Endothelial cell of umbilical vein (primary cell): Measurements from ENCODE around the gene SRL. TPM values are rescaled to one million over a fixed set of nuclear protein-coding genes. Genes with fewer than 3 reads are reported as not detected.

Source experiments
- BruUV-seq: library from RNA; stranded (reverse); fragments of 400-500 nt; replicated peaks from 2 replicates; lab custom pipeline; 2021; lab: Mats Ljungman, UMichigan
- CTCF ChIA-PET: fragments of 300-600, 350-600 bp; sonication (Branson Sonifier 250); formaldehyde crosslinking; loops from one replicate; lab custom pipeline; 2021; ENCODE audit warnings: antibody characterized with exemption, inconsistent platforms; lab: Charles Lee
- POLR2A ChIA-PET: fragments of 300-600, 350-600 bp; sonication (Branson Sonifier 250); formaldehyde crosslinking; loops from one replicate; lab custom pipeline; 2021; ENCODE audit warnings: antibody characterized with exemption, inconsistent platforms; lab: Charles Lee
- DNase-seq: peaks from one replicate; pipeline ENCODE4 v3.0.0-alpha.2; 2011; ENCODE audit warnings: low read depth, low spot score
- FAIRE-seq: peaks from 2 replicates; lab custom pipeline; 2011; peaks lifted over from hg19 to GRCh38; lab: Jason Lieb, UNC
- H2AFZ ChIP-seq: 2 replicates; pipeline ENCODE4 v1.6.0; 2012; ENCODE audit warnings: low read depth, low read length, control low read depth, inconsistent platforms
- H3K27ac ChIP-seq: 2 replicates; pipeline ENCODE4 v1.5.1; 2011; ENCODE audit warnings: low read depth, mild to moderate bottlenecking, control low read depth, low read length, moderate library complexity; ENCODE audit not compliant: insufficient read depth
- H3K27me3 ChIP-seq, 2 experiments: 2 replicates each; pipeline versions ENCODE4 v1.6.0 to v1.6.1; 2011; ENCODE audit warnings: low read length in 2 of 2, mixed read lengths in 1 of 2; ENCODE audit not compliant: control insufficient read depth in 2 of 2, insufficient read depth in 2 of 2
- H3K36me3 ChIP-seq, 2 experiments: 2 replicates in 1 of 2; 3 replicates in 1 of 2; pipeline ENCODE4 v1.5.1; 2011; ENCODE audit warnings: low read length in 2 of 2, mild to moderate bottlenecking in 1 of 2, moderate library complexity in 1 of 2; ENCODE audit not compliant: control insufficient read depth in 2 of 2, insufficient read depth in 2 of 2; ENCODE audit errors: extremely low read depth in 1 of 2
- H3K4me1 ChIP-seq: 3 replicates; pipeline ENCODE4 v1.5.1; 2011; ENCODE audit warnings: mild to moderate bottlenecking, low read length; ENCODE audit not compliant: control insufficient read depth, insufficient read depth; ENCODE audit errors: extremely low read depth
- H3K4me2 ChIP-seq: 2 replicates; pipeline ENCODE4 v1.6.1; 2011; ENCODE audit warnings: low read length, control low read depth, mixed read lengths; ENCODE audit not compliant: insufficient read depth
- H3K4me3 ChIP-seq, 3 experiments: fragments of 200-600 bp in 1 of 3; sonication (generic), shearing (Covaris generic) in 1 of 3; replicated peaks in 1 of 3; 2 replicates each; pipeline ENCODE4 v1.5.1; 2011 to 2016; ENCODE audit warnings: control low read depth in 3 of 3, low read length in 3 of 3, mild to moderate bottlenecking in 2 of 3, inconsistent platforms in 1 of 3, low read depth in 1 of 3, moderate library complexity in 1 of 3; ENCODE audit not compliant: insufficient read depth in 1 of 3
- H3K79me2 ChIP-seq: 2 replicates; pipeline ENCODE4 v1.6.0; 2012; ENCODE audit warnings: low read length, inconsistent platforms; ENCODE audit not compliant: control insufficient read depth, insufficient read depth
- H3K9ac ChIP-seq: replicated peaks from 2 replicates; pipeline ENCODE3; 2011; ENCODE audit warnings: low read length, control low read depth; ENCODE audit not compliant: insufficient read depth; ENCODE audit errors: extremely low read depth
- H3K9me1 ChIP-seq: replicated peaks from 3 replicates; pipeline ENCODE4 v1.6.0; 2011; ENCODE audit warnings: mild to moderate bottlenecking, low read length; ENCODE audit not compliant: control insufficient read depth, insufficient read depth; ENCODE audit errors: extremely low read depth
- H3K9me3 ChIP-seq: replicated peaks from 2 replicates; pipeline ENCODE4 v1.5.1; 2012; ENCODE audit warnings: low read length, inconsistent platforms; ENCODE audit not compliant: control insufficient read depth, insufficient read depth
- H4K20me1 ChIP-seq: replicated peaks from 2 replicates; pipeline ENCODE3; 2011; ENCODE audit warnings: mild to moderate bottlenecking, low read length; ENCODE audit not compliant: control insufficient read depth, insufficient read depth; ENCODE audit errors: extremely low read depth
- EZH2 ChIP-seq: IDR thresholded peaks from 2 replicates; pipeline ENCODE4 v1.6.1; 2012; ENCODE audit warnings: borderline replicate concordance, low read depth, mild to moderate bottlenecking, moderate library complexity, low read length, inconsistent platforms; ENCODE audit not compliant: severe bottlenecking
- FOS ChIP-seq: IDR thresholded peaks from 2 replicates; pipeline ENCODE4 v1.6.1; 2011; ENCODE audit warnings: mild to moderate bottlenecking, low read length, moderate library complexity, borderline replicate concordance; ENCODE audit not compliant: insufficient read depth
- GATA2 ChIP-seq: IDR thresholded peaks from 2 replicates; pipeline ENCODE4 v1.7.0; 2011; ENCODE audit warnings: low read depth, mild to moderate bottlenecking, moderate library complexity, mixed read lengths, low read length; ENCODE audit not compliant: insufficient read length, insufficient read depth
- JUN ChIP-seq: IDR thresholded peaks from 2 replicates; pipeline ENCODE4 v1.6.1; 2011; ENCODE audit warnings: borderline replicate concordance, low read depth; ENCODE audit not compliant: insufficient read length, insufficient read depth
- MYC ChIP-seq: IDR thresholded peaks from one replicate; pipeline ENCODE4 v1.6.1; 2011; ENCODE audit warnings: mild to moderate bottlenecking, low read depth, low read length
- POLR2A ChIP-seq: IDR thresholded peaks from 2 replicates; pipeline ENCODE4 v1.6.1; 2012; ENCODE audit warnings: low read depth, mild to moderate bottlenecking, control low read depth, low read length
- POLR2AphosphoS5 ChIP-seq: IDR thresholded peaks from 2 replicates; pipeline ENCODE4 v1.6.1; 2012; ENCODE audit warnings: low read depth, mild to moderate bottlenecking, control low read depth, low read length, moderate library complexity; ENCODE audit not compliant: insufficient read depth
- dilution Hi-C: fragments of 300-500 bp; cut with MboI; formaldehyde crosslinking; loops from one replicate; pipeline ENCODE4 v1.15.0; 2019; ENCODE audit warnings: low sequenced_read_pairs; ENCODE audit not compliant: extremely low pct_ligation_motif_present
- intact Hi-C: fragments of 100-400 bp; cut with micrococcal nuclease; formaldehyde crosslinking; loops from one replicate; pipeline ENCODE4 v1.10.0; 2022
- polyA plus RNA-seq, 4 experiments: library from polyadenylated mRNA; depleted of rRNA in 3 of 4; stranded (reverse) in 3 of 4; unstranded in 1 of 4; fragments of >200 nt; gene quantifications; 2 replicates each; pipeline versions ENCODE4 v1.2.1 to v1.2.3, GENCODE V29; 2011 to 2012; ENCODE audit warnings: missing spikeins in 1 of 4
- total RNA-seq: library from RNA; stranded (reverse); gene quantifications from 2 replicates; pipeline ENCODE4 v1.2.3, GENCODE V29; 2021
- TF ChIP-seq, protein P1 (sequence below), 2 donors: IDR thresholded peaks; 1 replicate in 1 of 2; 2 replicates in 1 of 2; pipeline ENCODE4 v1.5.1; 2011; ENCODE audit warnings: low read length in 2 of 2, mild to moderate bottlenecking in 2 of 2, moderate library complexity in 2 of 2, control low read depth in 1 of 2, inconsistent platforms in 1 of 2, low read depth in 1 of 2; ENCODE audit not compliant: insufficient read depth in 1 of 2; ENCODE audit errors: extremely low read depth in 1 of 2
- TF ChIP-seq, protein P2 (sequence below): IDR thresholded peaks from 2 replicates; pipeline ENCODE4 v1.6.1; 2011; ENCODE audit not compliant: insufficient read depth, insufficient read length

Gene SRL
- total and polyA plus RNA-seq, 2 donors (not counting 3 experiments of a cell fraction or from before 2014, with no cell fraction given): 0.21 to 0.29 TPM

DNA sequence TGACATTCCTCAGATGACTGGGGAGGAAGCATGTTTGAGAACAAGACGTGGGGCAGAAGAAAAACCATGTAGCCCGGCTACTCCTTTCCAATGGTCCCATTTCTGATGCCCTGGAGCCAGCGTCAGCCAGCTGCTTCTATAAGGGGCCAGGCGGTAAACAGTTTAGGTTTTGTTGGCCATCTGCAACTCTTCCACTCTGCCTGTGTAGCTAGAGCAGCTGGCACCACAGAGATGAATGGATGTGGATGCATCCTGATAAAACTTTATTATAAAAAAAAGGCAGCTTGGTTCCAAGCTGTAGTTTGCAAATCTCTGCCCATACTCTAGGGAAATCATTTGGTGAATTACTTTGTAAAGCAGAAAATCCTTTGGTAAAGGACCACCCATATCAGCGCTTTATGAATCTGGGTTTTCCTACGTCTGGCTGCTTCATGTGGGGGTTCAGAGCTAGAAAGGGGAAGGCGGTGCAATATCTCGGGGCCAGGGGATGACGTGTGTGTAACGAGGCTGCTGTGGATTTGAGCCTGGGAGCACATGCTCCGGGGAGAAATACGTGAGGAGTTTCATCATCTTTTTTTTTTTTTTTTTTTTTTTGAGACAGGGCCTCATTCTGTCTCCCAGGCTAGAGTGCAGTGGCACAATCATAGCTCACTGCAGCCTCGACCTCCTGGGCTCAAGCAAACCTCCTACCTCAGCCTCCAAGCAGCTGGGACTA is 3.4 kb upstream of the SRL start:
- ChIA-PET POLR2A (interaction anchor here (0.6 kb wide), 1 partner anchor 42 kb away, joined by 3 read pairs; no protein-coding TSS in a partner anchor), CTCF (interaction anchor here (0.6 to 1.8 kb wide), 5 partner anchors 15 to 262 kb away, joined by 3 to 5 read pairs (median 4); no protein-coding TSS in a partner anchor)
- H2AFZ ChIP-seq: no peak overlapping the region
- no peaks in the 10 kb centered on the region for H3K9me3 ChIP-seq
- H3K4me1 ChIP-seq: no peaks in the 10 kb centered on the region
- dilution Hi-C loops: no loop called here
- H3K4me3 ChIP-seq: no peak overlapping the region
- no peaks in the 10 kb centered on the region for H4K20me1 ChIP-seq
- no peaks in the 10 kb centered on the region for H3K36me3 ChIP-seq
- no TSS peak for BruUV-seq
- H3K9me1 ChIP-seq: no peaks in the 10 kb centered on the region
- H3K79me2 ChIP-seq: no peaks in the 10 kb centered on the region
- DNase-seq (no peak), FAIRE-seq (no peak)
- H3K27ac ChIP-seq: no peak overlapping the region
- no peak for TF ChIP-seq MYC
- TF ChIP-seq, protein P1, sequence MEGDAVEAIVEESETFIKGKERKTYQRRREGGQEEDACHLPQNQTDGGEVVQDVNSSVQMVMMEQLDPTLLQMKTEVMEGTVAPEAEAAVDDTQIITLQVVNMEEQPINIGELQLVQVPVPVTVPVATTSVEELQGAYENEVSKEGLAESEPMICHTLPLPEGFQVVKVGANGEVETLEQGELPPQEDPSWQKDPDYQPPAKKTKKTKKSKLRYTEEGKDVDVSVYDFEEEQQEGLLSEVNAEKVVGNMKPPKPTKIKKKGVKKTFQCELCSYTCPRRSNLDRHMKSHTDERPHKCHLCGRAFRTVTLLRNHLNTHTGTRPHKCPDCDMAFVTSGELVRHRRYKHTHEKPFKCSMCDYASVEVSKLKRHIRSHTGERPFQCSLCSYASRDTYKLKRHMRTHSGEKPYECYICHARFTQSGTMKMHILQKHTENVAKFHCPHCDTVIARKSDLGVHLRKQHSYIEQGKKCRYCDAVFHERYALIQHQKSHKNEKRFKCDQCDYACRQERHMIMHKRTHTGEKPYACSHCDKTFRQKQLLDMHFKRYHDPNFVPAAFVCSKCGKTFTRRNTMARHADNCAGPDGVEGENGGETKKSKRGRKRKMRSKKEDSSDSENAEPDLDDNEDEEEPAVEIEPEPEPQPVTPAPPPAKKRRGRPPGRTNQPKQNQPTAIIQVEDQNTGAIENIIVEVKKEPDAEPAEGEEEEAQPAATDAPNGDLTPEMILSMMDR (IDR thresholded peaks at IDR 0.05; ENCODE audit: extremely low read depth in 1 of 2, insufficient read depth in 1 of 2, low read depth in 1 of 2, low read length in 2 of 2): no peak
- TF ChIP-seq POLR2AphosphoS5: no peak
- TF ChIP-seq POLR2A: no peak
- TF ChIP-seq EZH2: no peak
- no peak for TF ChIP-seq JUN
- TF ChIP-seq, protein P2, sequence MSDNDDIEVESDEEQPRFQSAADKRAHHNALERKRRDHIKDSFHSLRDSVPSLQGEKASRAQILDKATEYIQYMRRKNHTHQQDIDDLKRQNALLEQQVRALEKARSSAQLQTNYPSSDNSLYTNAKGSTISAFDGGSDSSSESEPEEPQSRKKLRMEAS: no peak
- TF ChIP-seq FOS: no peak
- TF ChIP-seq GATA2: no peak
- no peaks in the 10 kb centered on the region for H3K27me3 ChIP-seq
- H3K9ac ChIP-seq: no peak overlapping the region
- no peak overlapping the region for H3K4me2 ChIP-seq
- intact Hi-C loops: no loop called here
